H1 (cell line): Measurements from ENCODE around the gene SLC12A5. TPM values are rescaled to one million over a fixed set of nuclear protein-coding genes. Genes with fewer than 3 reads are reported as not detected.

Experiments used
- CTCF ChIA-PET: fragments of 300-600 bp; sonication (Branson Sonifier 250); formaldehyde crosslinking; loops from one replicate; lab custom pipeline; 2021; ENCODE audit not compliant: partially characterized antibody; lab: Charles Lee
- POLR2A ChIA-PET: fragments of 300-600 bp; sonication (Branson Sonifier 250); formaldehyde crosslinking; loops from one replicate; lab custom pipeline; 2021; ENCODE audit warnings: inconsistent platforms; ENCODE audit not compliant: partially characterized antibody; lab: Charles Lee
- DNase-seq, 2 experiments: peaks; one replicate each; pipeline versions ENCODE4 v3.0.0 to v3.0.0-alpha.2; 2010 to 2022; ENCODE audit warnings: low spot score in 2 of 2, low read depth in 1 of 2, mixed read lengths in 1 of 2
- FAIRE-seq: peaks from 2 replicates; lab custom pipeline; 2011; peaks lifted over from hg19 to GRCh38; lab: Jason Lieb, UNC
- H2AFZ ChIP-seq: 2 replicates; pipeline ENCODE4 v1.8.1; 2012; ENCODE audit warnings: low read length, inconsistent platforms
- H2AK5ac ChIP-seq: 2 replicates; pipeline ENCODE4 v1.6.1; 2013; ENCODE audit warnings: low read depth, low read length
- H2BK120ac ChIP-seq: replicated peaks from 2 replicates; pipeline ENCODE3; 2013; ENCODE audit warnings: low read depth, low read length, inconsistent platforms
- H2BK12ac ChIP-seq: 2 replicates; pipeline ENCODE4 v1.6.1; 2013; ENCODE audit warnings: low read depth, low read length
- H2BK15ac ChIP-seq: 2 replicates; pipeline ENCODE4 v1.6.1; 2013; ENCODE audit warnings: low read length
- H2BK20ac ChIP-seq: 2 replicates; pipeline ENCODE4 v1.6.1; 2013; ENCODE audit warnings: low read length
- H2BK5ac ChIP-seq: 2 replicates; pipeline ENCODE4 v1.6.1; 2013; ENCODE audit warnings: low read depth, low read length
- H3K14ac ChIP-seq: 2 replicates; pipeline ENCODE4 v1.6.1; 2013; ENCODE audit warnings: inconsistent platforms; ENCODE audit not compliant: insufficient read length
- H3K18ac ChIP-seq: 2 replicates; pipeline ENCODE4 v1.6.1; 2013; ENCODE audit warnings: low read length; ENCODE audit errors: extremely low read depth
- H3K23ac ChIP-seq: 2 replicates; pipeline ENCODE4 v1.6.1; 2013; ENCODE audit warnings: inconsistent platforms; ENCODE audit not compliant: insufficient read length
- H3K23me2 ChIP-seq: 2 replicates; pipeline ENCODE4 v1.6.1; 2013; ENCODE audit warnings: low read depth, low read length
- H3K27ac ChIP-seq: 2 replicates; pipeline ENCODE4 v1.6.1; 2011; ENCODE audit warnings: low read depth, low read length, inconsistent platforms
- H3K27me3 ChIP-seq, 4 experiments: replicated peaks in 1 of 4; 1 replicate in 1 of 4; 2 replicates in 3 of 4; pipeline versions ENCODE4 v1.6.1 to v1.8.1; 2011 to 2013; ENCODE audit warnings: low read length in 3 of 4, mild to moderate bottlenecking in 3 of 4, inconsistent platforms in 2 of 4, mixed read lengths in 2 of 4, moderate library complexity in 1 of 4; ENCODE audit not compliant: control insufficient read depth in 3 of 4, insufficient read depth in 3 of 4; ENCODE audit errors: extremely low read depth in 1 of 4
- H3K36me3 ChIP-seq, 4 experiments: 2 replicates each; pipeline versions ENCODE4 v1.6.1 to v1.8.1; 2011 to 2013; ENCODE audit warnings: mild to moderate bottlenecking in 4 of 4, low read length in 3 of 4, moderate library complexity in 2 of 4, control low read depth in 1 of 4, inconsistent platforms in 1 of 4; ENCODE audit not compliant: insufficient read depth in 4 of 4, control insufficient read depth in 2 of 4
- H3K4ac ChIP-seq: replicated peaks from 2 replicates; pipeline ENCODE3; 2013; ENCODE audit warnings: low read length, low read depth, mixed read lengths, inconsistent platforms; ENCODE audit not compliant: insufficient read length
- H3K4me1 ChIP-seq, 4 experiments: replicated peaks in 1 of 4; 1 replicate in 1 of 4; 2 replicates in 3 of 4; pipeline versions ENCODE4 v1.6.1 to v1.8.1; 2011 to 2013; ENCODE audit warnings: low read length in 3 of 4, inconsistent platforms in 2 of 4, mixed read lengths in 1 of 4; ENCODE audit not compliant: insufficient read depth in 4 of 4, control insufficient read depth in 3 of 4
- H3K4me2 ChIP-seq, 2 experiments: 2 replicates each; pipeline versions ENCODE4 v1.6.1 to v1.8.1; 2011 to 2013; ENCODE audit warnings: low read depth in 2 of 2, low read length in 2 of 2, control low read depth in 1 of 2, inconsistent platforms in 1 of 2, mild to moderate bottlenecking in 1 of 2; ENCODE audit not compliant: insufficient read depth in 1 of 2
- H3K4me3 ChIP-seq, 4 experiments: fragments of 200-600, 300-600 bp in 1 of 4; sonication (generic), shearing (Covaris generic), sonication (Bioruptor Twin) in 1 of 4; 2 replicates each; pipeline versions ENCODE4 v1.5.1 to v1.8.1; 2011 to 2016; ENCODE audit warnings: low read length in 4 of 4, low read depth in 3 of 4, control low read depth in 2 of 4, inconsistent platforms in 2 of 4, mild to moderate bottlenecking in 2 of 4, mixed read lengths in 1 of 4, moderate library complexity in 1 of 4; ENCODE audit not compliant: insufficient read depth in 2 of 4; ENCODE audit errors: extremely low read depth in 1 of 4
- H3K56ac ChIP-seq: replicated peaks from 2 replicates; pipeline ENCODE3; 2013; ENCODE audit warnings: low read depth, mild to moderate bottlenecking, mixed read lengths, low read length, inconsistent platforms; ENCODE audit not compliant: insufficient read length
- H3K79me1 ChIP-seq: 2 replicates; pipeline ENCODE4 v1.6.1; 2013; ENCODE audit warnings: low read depth, low read length, control low read depth
- H3K79me2 ChIP-seq, 2 experiments: 2 replicates each; pipeline versions ENCODE4 v1.6.1 to v1.8.1; 2012 to 2013; ENCODE audit warnings: low read length in 2 of 2, mild to moderate bottlenecking in 2 of 2, inconsistent platforms in 1 of 2; ENCODE audit not compliant: insufficient read depth in 2 of 2, control insufficient read depth in 1 of 2
- H3K9ac ChIP-seq, 4 experiments: replicated peaks in 1 of 4; 1 replicate in 1 of 4; 2 replicates in 3 of 4; pipeline versions ENCODE4 v1.6.1 to v1.8.1; 2011 to 2013; ENCODE audit warnings: low read depth in 3 of 4, low read length in 3 of 4, control low read depth in 2 of 4, mild to moderate bottlenecking in 2 of 4, moderate library complexity in 2 of 4, inconsistent platforms in 1 of 4; ENCODE audit errors: extremely low read depth in 1 of 4
- H3K9me3 ChIP-seq, 2 experiments: 2 replicates each; pipeline versions ENCODE4 v1.6.1 to v1.8.1; 2012 to 2013; ENCODE audit warnings: mild to moderate bottlenecking in 2 of 2, moderate library complexity in 2 of 2, control low read depth in 1 of 2, inconsistent platforms in 1 of 2, low read depth in 1 of 2, low read length in 1 of 2, mixed read lengths in 1 of 2; ENCODE audit not compliant: insufficient read depth in 2 of 2
- H4K20me1 ChIP-seq, 2 experiments: replicated peaks in 1 of 2; 2 replicates each; pipeline versions ENCODE3 to v1.8.1; 2011 to 2013; ENCODE audit warnings: inconsistent platforms in 2 of 2, low read length in 2 of 2, mild to moderate bottlenecking in 1 of 2; ENCODE audit not compliant: insufficient read depth in 2 of 2, control insufficient read depth in 1 of 2
- H4K5ac ChIP-seq: 2 replicates; pipeline ENCODE4 v1.6.1; 2013; ENCODE audit warnings: low read length, low read depth, mixed read lengths, inconsistent platforms; ENCODE audit not compliant: insufficient read length
- H4K8ac ChIP-seq: 2 replicates; pipeline ENCODE4 v1.8.0; 2013; ENCODE audit warnings: mild to moderate bottlenecking, moderate library complexity, low read length, inconsistent platforms; ENCODE audit not compliant: insufficient read depth; ENCODE audit errors: extremely low read depth
- H4K91ac ChIP-seq: replicated peaks from 2 replicates; pipeline ENCODE3; 2013; ENCODE audit warnings: low read length, mixed read lengths, inconsistent platforms; ENCODE audit not compliant: insufficient read length
- CTBP2 ChIP-seq: IDR thresholded peaks from 2 replicates; pipeline ENCODE4 v1.7.0; 2011; ENCODE audit warnings: borderline replicate concordance, mild to moderate bottlenecking, moderate library complexity, mixed read lengths, low read length; ENCODE audit not compliant: insufficient read depth, insufficient read length
- WGBS, 2 experiments: shearing (Covaris generic) in 1 of 2; methylation state at CpG; one replicate each; pipeline versions ENCODE4 v1.1.6 to v1.1.7; 2013 to 2015; ENCODE audit warnings: low lambda C conversion rate in 2 of 2, mixed read lengths in 2 of 2, inconsistent platforms in 1 of 2, low coverage in 1 of 2, missing lambda C conversion rate in 1 of 2; ENCODE audit not compliant: insufficient replicate concordance in 2 of 2, insufficient coverage in 1 of 2, insufficient read length in 1 of 2; ENCODE audit errors: extremely low coverage in 1 of 2, missing lambda C conversion rate in 1 of 2; 5-methylcytosine and 5-hydroxymethylcytosine counted together
- polyA plus RNA-seq, 7 experiments: library from polyadenylated mRNA; depleted of rRNA in 3 of 7; stranded (reverse) in 5 of 7; unstranded in 2 of 7; fragments of >200 nt in 5 of 7; fragments of 200-250 nt in 2 of 7; gene quantifications; 1 replicate in 5 of 7; 2 replicates in 1 of 7; 4 replicates in 1 of 7; pipeline versions ENCODE4 v1.2.1 to v1.2.3, GENCODE V29; 2011 to 2013; ENCODE audit warnings: missing spikeins in 2 of 7, mixed read lengths in 2 of 7
- total RNA-seq: library from RNA; stranded (reverse); fragmentation: NEBNext Ultra II Directional; extraction: Animal tissue kit (Norgen Biotek cat#: 25700); gene quantifications from 2 replicates; pipeline ENCODE4 v1.2.1, GENCODE V29; 2021

The SLC12A5 gene
- total and polyA plus RNA-seq, 2 of the 8 experiments (the other 6 are each of a cell fraction or from before 2014, with no cell fraction given): 1.9 to 7.3 TPM

DNA sequence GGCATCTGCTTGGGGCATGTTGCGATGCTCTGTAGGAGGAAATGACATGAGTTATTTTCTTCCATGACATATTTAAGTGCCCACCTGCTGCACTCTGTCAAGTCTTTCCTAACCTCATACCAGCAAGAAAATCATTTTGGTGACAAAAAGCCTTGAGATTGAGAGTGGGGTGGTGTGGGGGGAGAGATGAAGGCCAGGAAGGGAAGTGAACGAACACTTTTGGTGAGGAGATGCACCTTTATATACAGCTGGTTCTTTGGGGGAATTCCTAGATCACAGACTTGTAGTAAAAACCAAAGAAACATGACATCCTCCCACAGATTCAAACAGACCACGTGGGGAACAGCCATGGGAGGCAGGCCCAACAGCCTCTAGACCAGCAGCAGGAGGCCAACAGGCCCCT is 34.6 kb downstream of the SLC12A5 start:
- ChIA-PET POLR2A (interaction anchor here (2.3 kb wide), 1 partner anchor 9 kb away, joined by 7 read pairs; no protein-coding TSS in a partner anchor), CTCF (interaction anchor here (0.5 to 0.7 kb wide), 2 partner anchors 24 to 40 kb away, joined by 3 read pairs; no protein-coding TSS in a partner anchor)
- Histone ChIP-seq H3K36me3 (peaks cover 38 to 67% (median 56%) of the 10 kb centered on the region in 4 experiments), H3K27me3 (peaks cover 0 to 7% (median 2%) of the 10 kb centered on the region in 4 experiments; a peak in 5 of 7 replicates), H3K23ac (no peak overlapping the region), H4K8ac (no peak overlapping the region), H3K4me1 (peaks cover 0 to 8% (median 6%) of the 10 kb centered on the region in 4 experiments; a peak in 5 of 7 replicates), H3K56ac (no peak overlapping the region), H3K79me1 (no peaks in the 10 kb centered on the region), H2BK120ac (no peak overlapping the region), H2BK12ac (no peak overlapping the region), H3K27ac (no peak overlapping the region), H3K18ac (no peak overlapping the region), H3K79me2 (no peaks in the 10 kb centered on the region), H2BK20ac (no peak overlapping the region), H3K4me2 (no peak overlapping the region), H3K9ac (no peak overlapping the region), H3K9me3 (no peaks in the 10 kb centered on the region), H3K4ac (no peak overlapping the region), H3K14ac (no peak overlapping the region), H4K5ac (no peak overlapping the region), H2BK5ac (no peak overlapping the region), H2BK15ac (no peak overlapping the region), H2AFZ (no peak overlapping the region), H4K20me1 (peaks cover 10 to 13% of the 10 kb centered on the region in 2 experiments), H4K91ac (no peak overlapping the region), H3K23me2 (peaks cover under 1% of the 10 kb centered on the region; the same call in 1 of the 2 replicates), H3K4me3 (no peak overlapping the region), H2AK5ac (no peak overlapping the region)
- 91% methylated on average over 3 of the region's 3 CpGs; no CpG with 5 or more reads in 1 of the 2 experiments for WGBS, 2 experiments
- FAIRE-seq (no peak), DNase-seq (no peak)
- no peak for TF ChIP-seq CTBP2
